NCI-H2227 treated with DMSO at 0.1 percent for 48 hours (cell line): ENCODE measurements around the gene PTPRE.

Source experiments
- DNase-seq: peaks from one replicate; lab custom pipeline; 2025; lab: John Stamatoyannopoulos, UW

The PTPRE gene

GRCh38 chr10:127953876-127954275, 47.0 kb downstream of the PTPRE start:
- DNase-seq = no peak

- DNase-seq = no peak
Measured at GRCh38 chr10:127959428-127959827, 52.5 kb downstream of the PTPRE start.

- no peak for DNase-seq
Measured at GRCh38 chr10:127961071-127961470, 54.2 kb downstream of the PTPRE start.

- no peak for DNase-seq
Measured at GRCh38 chr10:127962205-127962604, 55.3 kb downstream of the PTPRE start.

GRCh38 chr10:127963136-127963535, 56.2 kb downstream of the PTPRE start:
- no peak for DNase-seq

GRCh38 chr10:127964621-127965020, 57.7 kb downstream of the PTPRE start:
- DNase-seq = no peak

- no peak for DNase-seq
Measured at GRCh38 chr10:127966875-127967274, 60.0 kb downstream of the PTPRE start.

GRCh38 chr10:127968027-127968441, 61.1 kb downstream of the PTPRE start:
- no peak for DNase-seq

- no peak for DNase-seq
Measured at GRCh38 chr10:127968659-127969058, 61.8 kb downstream of the PTPRE start.

- no peak for DNase-seq
Measured at GRCh38 chr10:127971101-127971946, 64.4 kb downstream of the PTPRE start.

GRCh38 chr10:127971963-127972615, 65.2 kb downstream of the PTPRE start:
- DNase-seq = no peak

- DNase-seq = no peak
Measured at GRCh38 chr10:127972751-127973357, 66.0 kb downstream of the PTPRE start.

- no peak for DNase-seq
Measured at GRCh38 chr10:127973791-127974311, 66.9 kb downstream of the PTPRE start.

- DNase-seq = no peak
Measured at GRCh38 chr10:127974911-127975310, 68.0 kb downstream of the PTPRE start.

- DNase-seq = no peak
Measured at GRCh38 chr10:127976286-127976685, 69.4 kb downstream of the PTPRE start.

- no peak for DNase-seq
Measured at GRCh38 chr10:127976701-127977356, 69.9 kb downstream of the PTPRE start.

- no peak for DNase-seq
Measured at GRCh38 chr10:127977357-127978009, 70.6 kb downstream of the PTPRE start.

- no peak for DNase-seq
Measured at GRCh38 chr10:127978481-127978880, 71.6 kb downstream of the PTPRE start.

- no peak for DNase-seq
Measured at GRCh38 chr10:127979045-127979444, 72.1 kb downstream of the PTPRE start.

GRCh38 chr10:127979566-127979965, 72.7 kb downstream of the PTPRE start:
- no peak for DNase-seq

- no peak for DNase-seq
Measured at GRCh38 chr10:127980898-127981297, 74.0 kb downstream of the PTPRE start.

GRCh38 chr10:127982601-127983000, 75.7 kb downstream of the PTPRE start:
- no peak for DNase-seq
